Measurements from ENCODE around the gene OVOL2.
A peak's percentile ranks its signal among the peaks of the same experiment; 100 is the strongest.
"Not testable (repeated sequence)": the region's sequence is repeated elsewhere in the genome, so short reads cannot be mapped to it uniquely, and the experiment has no call there.

The OVOL2 gene

DNA sequence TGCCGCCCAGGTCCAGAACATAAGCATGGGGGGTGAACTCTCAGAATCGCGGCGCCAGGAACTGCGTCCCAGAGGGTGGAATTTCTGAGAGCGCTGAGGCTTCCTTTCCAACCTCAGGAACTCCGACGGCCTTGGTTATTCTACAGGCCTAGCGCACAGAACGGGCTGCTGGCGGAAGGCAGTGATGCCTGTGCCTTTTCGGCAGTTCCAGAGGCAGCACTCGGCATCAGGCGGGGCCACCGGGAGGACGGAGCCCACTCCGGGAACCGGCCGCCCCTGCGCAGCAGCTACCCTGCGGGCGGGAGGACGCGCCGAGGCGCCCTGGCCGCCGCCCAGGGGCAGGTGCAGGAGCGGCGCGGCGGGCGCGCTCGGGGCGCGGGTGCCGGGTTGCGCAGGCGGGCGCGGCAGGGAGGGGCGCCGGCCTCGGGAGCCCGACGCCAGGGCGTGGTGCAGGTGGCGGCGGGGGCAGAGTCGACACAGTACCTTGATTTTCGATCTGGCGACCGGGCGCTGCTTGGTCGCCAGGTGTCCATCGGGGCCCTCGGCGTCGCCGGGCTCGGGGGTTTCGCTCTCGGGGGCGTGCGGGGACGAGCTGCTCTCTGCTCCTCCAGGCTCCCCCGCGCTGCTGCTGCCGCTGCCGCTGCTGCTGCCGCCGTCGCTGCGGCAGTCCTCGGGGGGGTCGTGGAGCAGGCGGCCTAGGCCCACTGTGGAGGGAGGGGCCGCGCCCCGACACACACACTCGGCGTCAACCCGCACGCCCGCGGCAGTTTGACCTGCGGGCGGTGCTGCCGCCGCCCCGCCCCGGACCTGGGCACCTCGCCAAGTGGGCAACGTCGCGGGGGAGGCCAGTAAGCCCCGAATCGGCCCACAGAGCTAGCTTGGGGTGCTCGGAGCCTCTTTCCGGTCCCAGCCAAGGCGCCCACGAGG is 1.3 kb downstream of the OVOL2 start:
- peak; percentile 60 for DNase-seq

DNA sequence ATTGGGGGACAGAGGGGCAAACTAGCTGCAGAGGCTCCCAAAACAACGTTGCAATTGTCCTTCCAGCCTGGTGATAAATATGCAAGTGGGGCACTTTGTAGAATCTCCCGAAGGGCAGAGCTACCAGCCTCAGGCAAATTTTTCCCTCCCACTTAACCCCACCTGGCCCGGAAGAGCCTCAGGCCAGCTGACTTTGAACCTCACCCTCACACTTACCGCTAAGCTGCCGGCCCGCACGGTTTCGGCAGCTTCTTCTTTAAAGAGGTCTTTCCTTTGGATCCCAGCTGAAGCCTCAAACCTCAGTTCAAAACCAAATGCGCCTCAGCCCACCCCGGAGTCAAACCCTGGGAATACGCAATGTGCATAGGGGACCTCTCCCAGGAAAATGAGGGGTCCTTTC is 2.5 kb downstream of the OVOL2 start:
- no peak for DNase-seq

DNA sequence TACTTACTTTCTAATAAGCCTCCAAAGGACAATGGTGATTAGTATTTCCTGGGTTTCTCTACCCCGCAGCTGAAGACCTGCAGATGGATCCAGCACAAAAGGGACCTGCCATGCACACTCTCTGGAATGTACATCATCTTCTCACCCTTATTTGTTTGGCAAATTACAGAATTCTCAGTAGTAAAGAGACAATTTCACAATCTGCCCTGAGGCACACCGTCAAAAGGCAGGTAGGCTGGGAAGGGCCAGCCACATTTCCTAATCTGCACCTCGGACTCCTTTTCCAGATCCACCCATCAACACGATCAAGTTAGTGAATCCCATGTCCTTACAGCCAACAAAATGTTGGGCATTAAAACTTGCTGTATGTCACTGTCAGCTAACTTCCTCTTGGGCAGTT is 4.9 kb downstream of the OVOL2 start:
- no peak for DNase-seq

DNA sequence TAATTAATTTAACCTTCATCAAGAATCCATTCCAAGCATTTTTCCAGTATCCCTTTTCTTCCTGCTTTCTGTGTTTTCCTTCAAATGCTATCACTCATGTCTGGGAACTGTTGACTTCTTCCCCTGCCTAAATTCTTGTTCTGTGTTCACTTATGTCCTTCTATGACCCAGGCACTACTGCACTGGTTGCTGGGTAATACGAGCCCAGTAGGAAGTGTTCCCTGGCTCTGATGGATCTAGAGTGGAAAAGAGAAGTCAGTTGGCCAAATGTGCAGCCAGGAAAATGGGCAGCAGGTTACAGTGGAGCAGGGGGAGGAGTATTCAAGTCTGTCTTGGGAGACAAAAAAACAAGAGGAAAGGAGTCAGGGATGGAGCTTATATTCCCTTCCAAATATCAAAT is 7.1 kb downstream of the OVOL2 start:
- DNase-seq, result no peak

DNA sequence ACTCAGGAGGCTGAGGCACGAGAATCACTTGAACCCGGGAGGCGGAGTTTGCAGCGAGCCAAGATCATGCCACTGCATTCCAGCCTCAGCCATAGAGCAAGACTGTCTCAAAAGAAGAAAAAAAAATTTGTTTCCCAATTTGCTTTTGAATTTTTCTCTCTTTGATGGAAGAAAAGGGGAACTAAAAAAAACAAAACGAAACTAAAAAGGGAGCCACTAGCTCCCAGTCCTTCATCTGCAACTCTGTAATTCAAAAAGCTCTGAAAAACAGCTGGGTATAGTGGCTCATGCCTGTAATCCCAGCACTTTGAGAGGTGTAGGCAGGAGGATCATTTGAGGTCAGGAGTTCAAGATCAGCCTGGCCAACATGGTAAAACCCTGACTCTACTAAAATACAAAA is 9.5 kb downstream of the OVOL2 start:
- DNase-seq, result no peak

DNA sequence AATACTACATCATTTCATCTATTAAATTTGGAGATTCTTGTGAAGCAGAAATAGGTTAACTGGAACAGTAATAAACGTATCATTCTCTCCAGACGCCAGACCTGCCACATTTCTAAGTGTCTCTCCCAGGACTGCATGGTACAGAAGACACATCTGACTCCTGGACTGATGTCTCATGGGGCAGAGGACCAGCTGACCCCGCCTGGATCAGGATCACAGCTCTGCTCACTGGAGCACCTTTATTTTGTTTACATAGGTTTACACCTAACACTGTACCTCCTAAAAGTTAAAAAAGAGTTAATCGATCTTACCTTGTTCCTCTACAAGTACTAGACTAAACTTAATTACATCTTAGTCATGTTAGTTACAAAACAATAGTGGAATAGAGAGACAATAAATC is 11.2 kb downstream of the OVOL2 start:
- DNase-seq, result no peak

DNA sequence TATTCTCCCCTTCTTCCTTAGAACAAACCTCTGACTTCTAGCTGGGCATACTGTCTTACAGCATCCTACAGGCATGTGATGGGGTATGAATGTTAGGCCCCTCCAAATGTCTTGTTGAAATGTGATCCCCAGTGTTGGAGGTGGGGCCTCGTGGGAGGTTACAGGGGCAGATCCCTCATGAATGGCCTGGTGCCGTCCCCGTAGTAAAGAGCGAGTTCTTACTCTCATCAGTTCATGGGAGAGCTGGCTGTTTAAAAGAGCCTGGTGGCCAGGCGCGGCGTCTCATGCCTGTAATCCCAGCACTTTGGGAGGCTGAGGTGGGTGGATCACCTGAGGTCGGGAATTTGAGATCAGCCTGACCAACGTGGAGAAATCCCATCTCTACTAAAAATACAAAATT is 15.5 kb downstream of the OVOL2 start:
- no peak for DNase-seq

DNA sequence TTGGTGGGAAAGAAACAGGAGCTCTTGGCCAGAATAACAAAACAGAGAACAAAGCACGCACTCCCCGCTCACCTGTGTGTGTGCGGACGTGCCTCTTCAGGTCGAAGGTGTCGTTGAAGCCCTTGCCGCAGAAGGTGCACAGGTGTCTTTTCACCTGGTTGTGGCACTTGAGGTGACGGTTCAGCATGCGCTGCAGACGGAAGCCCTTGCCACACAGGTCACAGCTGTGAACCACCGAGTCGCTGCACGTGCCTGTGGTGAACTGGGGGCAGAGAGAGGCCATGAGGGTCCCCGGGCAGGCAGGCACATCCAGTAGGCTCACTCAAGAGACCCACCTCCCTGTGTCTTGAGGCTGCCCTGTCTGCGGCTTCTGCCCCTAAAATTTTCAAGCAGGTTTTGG is 16.3 kb downstream of the OVOL2 start:
- DNase-seq, result no peak

DNA sequence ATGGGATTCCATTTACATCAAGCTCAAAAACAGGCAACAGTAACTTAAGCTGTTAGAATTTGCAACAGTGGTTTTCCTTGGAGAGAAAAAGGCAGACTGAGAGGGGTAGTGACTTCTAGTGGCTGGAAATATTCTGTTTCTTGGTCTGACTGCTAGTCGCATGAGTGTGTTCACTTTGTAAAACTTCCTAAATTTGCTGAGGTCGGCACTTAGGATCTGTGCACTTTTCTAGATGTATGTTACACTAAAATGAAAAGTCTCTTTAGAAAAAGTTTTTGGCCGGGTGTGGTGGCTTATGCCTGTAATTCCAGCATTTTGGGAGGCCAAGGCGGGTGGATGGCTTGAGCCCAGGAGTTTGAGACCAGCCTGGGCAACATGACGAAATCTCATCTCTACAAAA is 18.7 kb downstream of the OVOL2 start:
- no peak for DNase-seq

DNA sequence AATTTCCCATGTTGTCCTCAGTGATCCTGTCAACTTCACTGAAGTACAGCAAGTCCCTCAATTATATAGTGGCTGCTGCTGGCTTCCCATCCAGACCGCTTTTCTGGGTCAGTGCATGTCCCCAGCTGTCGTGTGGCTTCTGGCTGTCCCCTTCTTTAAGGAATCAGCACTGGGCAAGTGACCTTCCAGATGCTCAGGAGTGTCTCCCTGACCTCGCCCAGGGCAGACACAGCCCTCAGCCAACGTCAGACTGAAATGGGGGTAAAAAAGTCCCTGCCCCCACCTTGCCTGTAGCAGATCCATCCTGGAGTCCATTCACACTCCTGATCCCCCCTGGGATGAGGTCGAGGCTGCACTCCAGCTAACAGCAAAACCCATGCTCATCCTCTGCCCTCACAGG is 23.7 kb downstream of the OVOL2 start:
- DNase-seq, result no peak

DNA sequence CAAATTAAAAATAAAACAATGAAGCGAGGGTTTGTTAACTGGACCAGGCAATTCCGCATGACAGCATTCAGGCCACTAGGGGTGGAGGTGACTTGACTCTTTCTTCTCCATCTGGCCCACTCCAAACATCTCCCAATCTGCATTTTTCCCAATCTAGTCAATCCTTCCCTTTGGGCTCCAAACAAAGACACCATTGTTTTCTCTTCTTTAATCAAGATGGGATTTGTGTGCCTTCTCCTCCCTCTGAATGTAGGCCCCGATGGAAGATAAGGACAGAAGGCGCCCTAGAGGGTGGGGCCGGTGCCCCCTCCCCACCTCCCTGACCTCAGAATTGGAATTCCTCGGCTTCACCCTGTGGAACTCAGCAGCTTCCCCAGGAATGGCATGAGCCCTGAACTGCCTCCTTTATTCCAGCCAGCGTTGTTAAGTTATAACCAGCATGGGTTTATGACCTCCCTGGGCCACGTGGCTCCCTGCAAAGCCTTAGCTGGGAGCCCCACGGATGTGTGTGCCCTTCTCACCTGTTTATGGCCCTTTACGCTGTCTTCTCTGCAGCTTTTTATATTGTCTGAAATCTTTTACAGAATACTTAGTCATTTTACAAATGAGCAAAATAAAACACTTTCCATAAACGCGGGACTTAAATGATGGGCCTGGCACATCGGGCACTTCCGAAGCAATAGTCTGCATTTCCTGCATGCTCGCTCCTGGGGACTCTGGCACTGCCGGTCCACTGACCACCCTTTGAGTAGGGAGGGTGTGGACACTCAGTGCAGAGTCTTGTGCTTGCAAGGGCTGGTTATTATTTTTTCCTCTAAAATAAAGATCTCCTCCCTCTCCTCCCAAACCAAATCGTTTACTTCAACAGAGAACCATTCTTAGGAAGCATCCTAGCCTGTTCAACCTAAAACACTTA is 24.5 kb downstream of the OVOL2 start:
- DNase-seq, result no peak

DNA sequence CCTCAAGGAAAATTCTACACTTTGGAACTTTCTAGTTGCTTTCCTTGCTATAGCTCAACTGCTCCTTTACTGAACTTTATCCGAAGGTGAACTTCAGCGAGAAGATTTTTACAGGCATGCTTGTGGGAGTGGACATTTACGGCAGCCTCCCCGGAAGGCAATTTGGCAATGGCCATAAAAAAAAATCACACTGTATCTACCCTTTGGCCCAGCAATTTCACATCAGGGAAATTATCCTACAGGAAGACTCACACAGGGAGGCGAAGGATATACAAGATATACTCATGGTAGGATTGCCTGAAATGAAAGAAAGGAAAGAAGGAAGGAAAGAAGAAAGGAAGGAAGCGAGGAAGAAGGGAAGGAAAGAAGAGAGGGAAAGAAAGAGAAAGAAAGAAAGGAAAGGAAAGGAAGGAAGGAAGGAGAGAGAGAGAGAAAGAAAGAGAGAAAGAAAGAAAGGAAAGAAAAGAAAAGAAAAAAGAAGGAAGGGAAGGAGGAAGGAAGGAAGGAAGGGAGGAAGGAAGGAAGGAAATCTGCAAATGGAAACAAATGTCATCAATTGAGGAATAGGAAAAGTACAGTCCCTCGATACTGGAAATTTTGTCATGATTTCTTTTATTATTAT is 25.7 kb downstream of the OVOL2 start:
- no peak for DNase-seq

DNA sequence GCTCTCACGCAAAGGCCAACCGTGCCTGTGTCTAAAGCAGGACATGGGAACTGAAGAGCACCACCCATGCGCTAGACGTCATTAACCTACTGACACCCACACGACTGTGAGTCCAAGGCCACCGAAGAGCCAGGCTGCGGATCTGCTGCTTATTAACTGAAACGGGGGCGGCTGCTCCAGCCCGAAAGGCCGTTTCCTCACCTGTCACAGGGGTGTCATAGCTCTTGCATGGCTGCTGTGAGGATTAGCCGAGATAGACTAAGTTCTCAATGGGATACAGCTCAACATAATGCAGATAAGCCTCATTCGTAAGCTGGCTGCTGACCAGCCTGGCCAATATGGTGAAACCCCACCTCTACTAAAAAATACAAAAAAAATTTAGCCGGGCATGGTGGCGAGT is 26.7 kb downstream of the OVOL2 start:
- DNase-seq, result no peak

DNA sequence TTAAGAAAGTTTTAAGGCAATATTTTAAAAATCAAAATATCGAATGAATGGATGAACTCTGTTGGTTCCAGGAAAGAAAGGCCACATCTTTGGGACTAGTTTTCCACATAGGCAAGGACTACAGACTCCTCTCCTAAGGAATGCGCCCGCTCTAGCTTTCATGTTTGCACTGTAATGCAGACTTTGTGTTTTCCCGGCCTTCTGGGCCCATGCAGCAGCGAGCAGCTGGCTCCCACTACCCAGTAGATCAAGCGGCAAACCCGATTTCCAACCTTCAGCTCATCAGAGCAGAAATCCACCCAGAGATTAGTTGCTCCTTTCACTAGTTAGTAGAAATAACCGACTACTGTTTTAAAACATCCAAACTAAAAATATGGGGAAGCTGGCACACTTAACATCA is 27.7 kb downstream of the OVOL2 start:
- DNase-seq, result no peak

DNA sequence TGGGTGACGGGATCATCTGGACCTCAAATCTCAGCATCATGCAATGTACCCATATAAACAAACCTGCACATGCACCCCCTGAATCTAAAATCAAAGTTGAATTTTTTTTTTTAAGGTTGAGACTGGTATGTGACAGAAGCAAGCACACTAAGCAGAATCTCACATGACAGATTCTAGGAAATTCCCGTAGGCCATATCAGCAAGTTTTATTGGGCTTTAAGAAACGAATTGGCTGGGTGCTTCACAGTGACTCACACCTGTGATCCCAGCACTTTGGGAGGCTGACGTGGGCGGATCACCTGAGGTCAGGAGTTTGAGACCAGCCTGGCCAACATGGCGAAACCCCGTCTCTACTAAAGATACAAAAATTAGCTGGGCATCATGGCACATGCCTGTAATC is 30.7 kb downstream of the OVOL2 start:
- not testable (repeated sequence) for DNase-seq

DNA sequence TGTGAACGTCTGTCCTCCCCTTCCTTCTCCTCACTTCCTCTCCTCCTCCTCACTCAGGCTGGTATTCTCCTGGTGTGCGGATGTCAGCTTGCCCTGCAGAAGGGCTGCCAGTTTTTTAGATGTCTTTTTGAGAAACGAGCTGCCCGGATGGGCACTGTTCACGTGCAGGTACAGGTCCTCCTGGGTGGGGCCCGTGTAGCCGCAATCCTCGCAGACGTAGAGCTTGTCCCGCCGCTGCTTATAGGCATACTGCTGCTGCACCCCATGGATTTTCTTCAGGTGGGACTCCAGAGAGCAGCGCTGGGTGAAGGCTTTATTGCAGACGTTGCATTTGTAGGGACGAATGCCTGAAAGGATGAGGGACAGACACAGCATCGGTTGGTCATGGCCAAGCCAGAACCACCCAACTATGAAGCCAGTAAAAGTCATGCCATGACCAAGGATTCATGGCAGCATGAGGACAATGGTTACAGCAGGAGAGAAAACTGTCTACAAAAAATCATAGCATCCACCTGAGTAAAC is 33.0 kb downstream of the OVOL2 start:
- no peak for DNase-seq

DNA sequence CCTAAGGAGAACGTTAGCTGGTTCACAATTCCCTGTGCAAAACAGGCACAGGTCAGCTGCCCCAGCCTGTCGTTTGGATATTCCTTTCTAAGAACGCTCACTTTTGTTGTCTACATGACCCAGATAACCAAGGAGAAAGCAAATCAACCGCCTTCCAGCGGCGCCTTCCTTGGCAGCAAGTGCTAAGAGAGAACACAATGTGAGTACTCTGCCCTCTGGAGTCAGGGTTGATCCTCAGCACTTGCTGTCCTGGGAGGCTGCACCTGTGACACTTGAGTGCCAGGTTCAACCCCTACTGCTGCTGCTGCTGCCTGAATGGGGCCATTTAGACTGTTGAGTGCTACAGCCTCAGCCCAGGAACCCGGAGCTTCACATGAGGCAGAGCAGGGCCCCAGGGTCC is 36.8 kb downstream of the OVOL2 start:
- no peak for DNase-seq

DNA sequence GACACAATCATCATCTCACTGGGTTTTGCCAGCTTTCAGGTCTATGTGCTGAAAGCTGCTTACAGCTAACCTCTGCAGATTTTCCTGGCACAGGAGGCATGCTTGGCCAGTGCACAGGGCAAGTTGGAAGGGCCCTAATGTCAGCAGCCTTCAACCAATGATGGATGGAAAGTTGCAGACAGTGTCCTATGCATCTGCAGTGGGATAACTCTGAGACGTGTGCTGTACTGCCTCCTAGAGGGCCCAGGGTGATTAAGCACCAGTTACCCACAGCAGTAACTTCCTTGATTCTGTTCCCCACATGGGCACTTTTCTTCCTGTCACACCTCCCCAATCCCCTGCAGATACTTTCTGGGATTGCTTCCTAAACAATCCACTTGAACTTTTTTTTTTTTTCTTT is 38.6 kb downstream of the OVOL2 start:
- no peak for DNase-seq

DNA sequence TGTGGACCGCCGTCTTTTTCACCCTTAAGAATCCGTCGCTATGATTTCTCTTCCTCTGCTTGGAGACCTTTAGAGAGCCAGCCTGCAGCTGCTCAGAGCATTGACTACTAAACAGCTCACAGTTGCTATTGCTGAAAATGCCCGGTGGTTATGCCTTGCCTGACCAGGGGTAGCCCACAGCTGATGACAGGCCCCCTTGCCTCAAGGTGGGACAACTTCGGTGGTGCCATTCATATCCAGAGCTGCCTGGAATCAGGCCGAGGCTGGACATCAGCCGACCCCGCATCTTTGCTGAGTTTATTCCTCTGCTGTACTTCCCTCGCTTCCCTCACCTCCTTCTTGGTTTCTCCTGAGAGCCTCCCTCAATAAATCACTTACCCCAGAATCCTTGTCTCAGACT is 39.6 kb downstream of the OVOL2 start:
- no peak for DNase-seq

DNA sequence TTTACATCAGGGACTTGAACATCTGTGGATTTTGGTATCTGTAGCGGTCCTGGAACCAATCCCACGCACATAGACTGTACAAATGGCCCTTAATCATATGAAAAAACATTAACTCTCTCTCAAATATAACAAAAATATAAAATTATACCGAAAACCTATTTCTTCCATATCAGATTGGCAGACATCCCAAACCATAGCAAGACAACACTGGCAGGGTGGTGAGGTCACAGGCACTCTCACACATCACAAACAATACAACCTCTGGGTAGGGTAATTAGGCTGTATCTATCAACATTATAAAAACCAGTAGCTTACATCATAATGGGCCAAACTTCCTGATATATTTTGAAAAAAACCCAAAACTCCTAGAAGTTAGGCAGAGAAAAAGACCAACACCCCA is 40.9 kb downstream of the OVOL2 start:
- no peak for DNase-seq

DNA sequence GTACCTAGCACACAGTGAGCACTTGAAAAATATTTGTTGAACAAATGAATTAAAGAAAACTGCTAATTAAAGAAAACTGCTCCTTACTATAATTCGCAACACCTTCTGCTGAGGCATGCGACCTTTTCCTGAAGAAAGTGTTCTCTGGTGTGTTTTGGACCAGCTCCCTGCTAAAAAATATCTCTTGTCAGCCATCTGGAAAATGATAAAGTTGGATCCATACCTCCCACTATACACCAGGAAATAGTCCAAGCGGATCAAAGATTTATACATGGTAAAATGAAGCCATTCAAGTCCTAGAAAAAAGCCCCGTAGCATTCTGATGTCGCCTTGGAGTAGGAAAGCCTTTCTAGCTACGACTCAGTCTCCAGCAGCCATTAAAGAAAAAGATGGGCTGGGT is 43.3 kb downstream of the OVOL2 start:
- no peak for DNase-seq

DNA sequence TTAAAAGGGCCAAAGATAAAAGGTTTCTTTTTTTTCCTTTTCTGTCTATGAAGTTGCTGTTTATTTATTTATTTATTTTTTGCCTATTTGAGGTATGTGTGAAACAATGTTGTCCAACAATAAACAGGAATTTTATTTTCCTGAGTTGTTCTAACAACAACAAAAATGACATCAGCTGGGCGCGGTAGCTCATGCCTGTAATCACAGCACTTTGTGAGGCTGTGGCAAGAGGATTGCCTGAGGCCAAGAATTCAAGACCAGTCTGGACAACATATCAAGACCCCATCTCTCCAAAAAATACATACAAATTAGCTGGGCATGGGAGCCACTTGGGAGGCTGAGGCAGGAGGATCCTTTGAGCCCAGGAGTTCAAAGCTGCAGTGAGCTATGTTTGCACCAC is 44.8 kb downstream of the OVOL2 start:
- no peak for DNase-seq

DNA sequence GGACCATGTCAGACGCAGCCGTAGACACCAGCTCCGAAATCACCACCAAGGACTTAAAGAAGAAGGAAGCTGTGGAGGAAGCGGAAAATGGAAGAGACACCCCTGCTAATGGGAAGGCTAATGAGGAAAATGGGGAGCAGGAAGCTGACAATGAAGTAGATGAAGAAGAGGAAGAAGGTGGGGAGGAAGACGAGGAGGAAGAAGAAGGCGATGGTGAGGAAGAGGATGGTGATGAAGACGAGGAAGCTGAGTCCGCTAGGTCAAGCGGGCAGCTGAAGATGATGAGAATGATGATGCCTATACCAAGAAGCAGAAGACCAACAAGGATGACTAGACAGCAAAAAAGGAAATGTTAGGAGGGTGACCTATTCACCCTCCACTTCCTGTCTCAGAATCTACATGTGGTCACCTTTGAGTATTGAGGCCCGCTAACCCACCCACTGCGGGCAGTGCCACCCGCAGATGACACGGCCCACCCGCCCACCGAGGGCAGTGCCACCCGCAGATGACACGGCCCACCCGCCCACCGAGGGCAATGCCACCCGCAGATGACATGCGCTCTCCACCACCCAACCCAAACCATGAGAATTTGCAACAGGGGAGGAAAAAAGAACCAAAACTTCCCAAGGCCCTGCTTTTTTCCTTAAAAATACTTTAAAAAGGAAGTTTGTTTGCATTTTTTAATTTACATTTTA is 45.6 kb downstream of the OVOL2 start:
- DNase-seq, result no peak
